GM19395 (cell line): ENCODE results near the gene SIRT6.
"Not testable (repeated sequence)": the region's sequence is repeated elsewhere in the genome, so short reads cannot be mapped to it uniquely, and the experiment has no call there.

Experiments
- ATAC-seq: cut with Tn5 transposase; IDR thresholded peaks from one replicate; pipeline ENCODE4 v1.9.1; 2021; ENCODE audit warnings: mild to moderate bottlenecking, moderate library complexity; ENCODE audit not compliant: unreplicated experiment

SIRT6 gene

DNA sequence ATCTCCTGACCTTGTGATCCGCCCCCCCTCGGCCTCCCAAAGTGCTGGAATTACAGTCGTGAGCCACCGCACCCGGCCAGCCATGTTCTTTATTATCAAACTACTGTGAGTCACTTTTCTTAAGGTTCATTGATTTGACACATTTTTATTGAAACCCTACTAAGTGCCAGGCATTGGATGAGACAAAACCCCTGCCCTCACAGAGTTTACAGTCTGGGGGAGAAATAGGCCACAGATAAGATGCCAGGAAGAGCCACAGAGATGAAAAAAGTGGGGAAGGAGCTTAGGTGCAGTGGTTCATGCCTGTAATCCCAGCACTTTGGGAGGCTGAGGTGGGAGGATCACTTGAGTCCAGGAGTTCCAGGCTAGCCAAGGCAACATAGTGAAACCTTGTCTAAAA lies 43.9 kb downstream of the SIRT6 start:
- ATAC-seq = no peak

DNA sequence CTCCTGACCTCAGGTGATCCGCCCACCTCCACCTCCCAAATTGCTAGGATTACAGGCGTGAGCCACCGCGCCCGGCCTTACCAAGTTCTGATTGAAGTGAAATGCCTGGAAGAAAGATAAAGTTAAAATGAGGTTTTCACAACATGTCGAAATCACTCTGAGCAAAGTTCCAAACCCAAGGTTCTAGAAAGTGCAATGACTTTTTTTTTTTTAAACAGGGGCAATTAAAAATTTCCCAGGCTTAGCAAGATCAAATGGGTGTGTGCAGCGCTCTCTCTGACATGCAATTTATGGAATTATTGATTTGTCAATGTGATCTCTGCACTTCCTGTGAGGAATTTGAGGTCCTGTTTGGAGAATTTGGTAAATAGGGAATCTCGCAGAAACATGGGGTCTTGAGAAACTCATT lies 45.7 kb downstream of the SIRT6 start:
- ATAC-seq = no peak

DNA sequence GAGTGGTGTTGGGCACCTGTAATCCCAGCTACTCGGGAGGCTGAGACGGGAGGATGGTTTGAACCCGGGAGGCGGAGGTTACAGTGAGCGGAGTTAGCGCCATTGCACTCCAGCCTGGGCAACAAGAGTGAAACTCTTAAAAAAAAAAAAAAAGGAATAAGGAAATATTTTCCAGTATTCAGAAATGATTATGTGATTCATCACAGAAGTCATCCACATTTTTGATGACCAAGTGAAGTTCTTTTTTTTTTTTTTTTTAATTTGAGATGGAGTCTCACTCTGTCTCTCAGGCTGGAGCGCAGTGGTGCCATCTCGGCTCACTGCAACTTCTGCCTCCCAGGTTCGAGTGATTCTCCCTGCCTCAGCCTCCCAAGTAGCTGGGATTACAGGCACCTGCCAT lies 47.0 kb downstream of the SIRT6 start:
- not testable (repeated sequence) for ATAC-seq

DNA sequence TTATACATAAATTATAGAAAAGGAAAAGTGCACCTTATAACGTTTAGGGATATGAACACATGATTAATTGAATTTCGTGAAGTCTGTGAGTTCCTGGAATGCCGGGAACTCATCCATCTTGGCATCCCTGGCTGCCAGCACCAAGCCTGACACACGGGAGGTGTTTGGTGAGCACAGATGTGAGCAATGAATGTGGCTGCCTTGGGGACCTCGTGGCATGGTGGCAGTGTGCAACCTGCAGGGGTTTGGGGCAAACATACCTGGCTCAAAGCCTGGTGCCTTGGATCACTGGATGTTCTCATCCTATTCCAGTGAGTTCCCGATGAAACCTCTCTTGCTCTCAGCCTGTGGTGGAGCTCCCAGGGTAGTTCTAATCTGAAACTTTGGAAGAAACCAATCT lies 48.0 kb downstream of the SIRT6 start:
- no peak for ATAC-seq

DNA sequence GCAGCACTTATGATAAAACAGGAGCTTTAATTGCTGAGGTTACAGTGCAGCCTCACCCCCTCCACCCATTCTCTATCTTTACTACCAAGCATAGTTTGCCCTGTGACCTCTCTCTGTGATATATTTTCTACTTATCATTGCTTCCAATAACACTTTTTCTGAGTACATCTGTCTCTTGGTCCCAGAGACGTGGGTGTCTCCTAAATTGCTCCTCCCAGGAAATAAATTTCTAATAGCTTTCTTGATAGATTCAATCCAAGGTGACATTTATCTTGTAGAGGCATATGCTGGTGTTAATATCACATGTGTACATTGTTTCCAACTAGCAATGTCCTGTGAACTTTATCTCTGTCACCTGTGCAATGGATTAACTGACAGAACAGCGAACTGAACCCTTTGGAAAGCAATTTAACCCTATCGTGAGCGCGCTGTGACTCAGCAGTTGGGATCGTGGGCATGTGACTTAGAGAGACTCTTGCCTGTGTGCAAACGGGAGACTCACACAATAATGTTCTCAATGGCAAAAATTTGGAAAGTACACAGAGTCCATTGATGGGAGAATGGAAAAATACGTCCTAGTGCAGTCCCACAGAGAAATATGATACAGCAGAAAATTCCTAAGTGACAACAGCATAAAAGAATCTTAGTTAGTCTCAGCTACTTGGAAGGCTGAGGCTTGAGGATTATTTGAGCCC lies 51.5 kb downstream of the SIRT6 start:
- no peak for ATAC-seq

DNA sequence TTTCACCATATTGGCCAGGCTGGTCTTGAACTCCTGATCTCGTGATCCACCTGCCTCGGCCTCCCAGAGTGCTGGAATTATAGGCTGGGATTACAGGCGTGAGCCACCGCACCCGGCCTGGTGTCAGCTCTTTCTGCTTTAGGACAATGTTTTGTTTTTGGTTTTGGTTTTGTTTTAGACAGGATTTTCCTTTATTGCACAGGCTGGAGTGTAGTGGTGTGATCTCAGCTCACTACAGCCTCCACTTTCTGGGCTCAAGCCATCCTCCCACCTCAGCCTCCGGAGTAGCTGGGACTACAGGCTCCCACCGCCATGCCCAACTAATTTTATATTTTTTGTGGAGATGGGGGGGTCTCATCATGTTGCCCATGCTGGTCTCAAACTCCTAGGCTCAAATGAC lies 53.3 kb downstream of the SIRT6 start:
- not testable (repeated sequence) for ATAC-seq

DNA sequence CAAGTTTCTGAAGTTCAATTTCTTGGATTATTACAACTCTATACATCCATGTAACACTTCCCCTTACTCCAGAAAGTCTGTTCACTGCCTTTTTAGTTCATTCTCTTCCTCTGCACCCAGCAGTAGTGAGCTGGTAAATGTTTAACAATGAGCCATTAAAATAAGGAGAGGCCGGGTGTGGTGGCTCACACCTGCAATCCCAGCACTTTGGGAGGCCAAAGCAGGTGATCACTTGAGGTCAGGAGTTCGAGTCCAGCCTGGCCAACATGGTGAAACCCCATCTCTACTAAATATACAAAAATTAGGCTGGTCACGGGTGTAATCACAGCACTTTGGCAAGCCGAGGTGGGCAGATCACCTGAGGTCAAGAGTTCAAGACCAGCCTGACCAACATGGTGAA lies 55.0 kb downstream of the SIRT6 start:
- ATAC-seq = not testable (repeated sequence)

DNA sequence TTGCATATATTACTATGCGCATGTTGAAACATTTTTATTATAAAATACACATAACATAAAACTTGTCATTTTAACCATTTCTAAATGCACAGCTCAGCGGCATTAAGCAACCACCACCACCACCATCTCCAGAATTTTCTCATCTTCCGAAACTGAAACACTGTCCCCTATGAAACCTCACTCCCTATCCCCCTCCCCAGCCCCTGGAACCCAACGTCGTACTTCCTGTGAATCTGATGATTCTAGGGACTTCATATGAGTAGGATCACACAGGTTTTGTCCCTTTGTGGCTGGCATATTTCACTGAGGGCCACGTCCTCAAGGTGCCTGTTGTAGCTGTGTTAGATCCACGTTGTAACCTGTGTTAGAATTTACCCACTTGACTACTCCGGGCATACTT lies 57.7 kb downstream of the SIRT6 start:
- ATAC-seq = no peak
